Anterior cingulate cortex (tissue), 58 donors: ENCODE results near the gene ZNF608.

Experiments
- DNase-seq, 58 donors: peaks; one replicate each; lab custom pipeline; 2025; lab: John Stamatoyannopoulos, UW

The ZNF608 gene

GRCh38 chr5:124721229-124721735 is 25.2 kb downstream of the ZNF608 start:
- DNase-seq, result no peak

- DNase-seq, result no peak
Observed at GRCh38 chr5:124720593-124720992, 25.8 kb downstream of the ZNF608 start.

- DNase-seq, result no peak
Observed at GRCh38 chr5:124719113-124719967, 27.1 kb downstream of the ZNF608 start.

- DNase-seq, result peak in 26 of 58 donors; percentile 11 to 78 (median 42)
Observed at GRCh38 chr5:124718380-124718789, 28.1 kb downstream of the ZNF608 start.

- no peak for DNase-seq
Observed at GRCh38 chr5:124716169-124716568, 30.3 kb downstream of the ZNF608 start.

- no peak for DNase-seq
Observed at GRCh38 chr5:124714910-124715309, 31.5 kb downstream of the ZNF608 start.

GRCh38 chr5:124713595-124713994 is 32.8 kb downstream of the ZNF608 start:
- DNase-seq, result no peak

GRCh38 chr5:124712731-124713305 is 33.6 kb downstream of the ZNF608 start:
- DNase-seq, result no peak

- DNase-seq, result no peak
Observed at GRCh38 chr5:124708086-124708485, 38.4 kb downstream of the ZNF608 start.

GRCh38 chr5:124707520-124707919 is 38.9 kb downstream of the ZNF608 start:
- no peak for DNase-seq

GRCh38 chr5:124706729-124707361 is 39.6 kb downstream of the ZNF608 start:
- no peak for DNase-seq

GRCh38 chr5:124706051-124706450 is 40.4 kb downstream of the ZNF608 start:
- DNase-seq, result no peak

- DNase-seq, result no peak
Observed at GRCh38 chr5:124705577-124705976, 40.9 kb downstream of the ZNF608 start.

GRCh38 chr5:124704594-124705284 is 41.7 kb downstream of the ZNF608 start:
- DNase-seq, result peak in 3 of 58 donors; percentile 11 to 23 (median 22)

- DNase-seq, result no peak
Observed at GRCh38 chr5:124703995-124704394, 42.4 kb downstream of the ZNF608 start.

- no peak for DNase-seq
Observed at GRCh38 chr5:124702525-124702924, 43.9 kb downstream of the ZNF608 start.

GRCh38 chr5:124701873-124702425 is 44.5 kb downstream of the ZNF608 start:
- no peak for DNase-seq

- DNase-seq, result no peak
Observed at GRCh38 chr5:124701016-124701415, 45.4 kb downstream of the ZNF608 start.

GRCh38 chr5:124700333-124700732 is 46.1 kb downstream of the ZNF608 start:
- DNase-seq, result no peak

- DNase-seq, result no peak
Observed at GRCh38 chr5:124698770-124699169, 47.7 kb downstream of the ZNF608 start.
